OCI-LY1 (cell line): ENCODE results near the gene ZBED3.

Source experiments
- H2AFZ ChIP-seq: fragments of 200-600 bp; sonication (generic), shearing (Covaris generic); 2 replicates; pipeline ENCODE4 v1.6.0; 2014; ENCODE audit warnings: antibody characterized with exemption, mild to moderate bottlenecking, low read length
- H3F3A ChIP-seq: fragments of 200-600 bp; sonication (generic), shearing (Covaris generic); 2 replicates; pipeline ENCODE4 v1.6.0; 2014; ENCODE audit warnings: mild to moderate bottlenecking, antibody characterized with exemption, low read length, moderate library complexity; ENCODE audit not compliant: insufficient read depth
- H3K27ac ChIP-seq: fragments of 200-600 bp; sonication (generic); 2 replicates; pipeline ENCODE4 v1.5.1; 2014; ENCODE audit warnings: low read length, mixed run types, mild to moderate bottlenecking, low read depth; ENCODE audit not compliant: poor library complexity, severe bottlenecking
- H3K27me3 ChIP-seq: fragments of 200-600 bp; sonication (generic); 2 replicates; pipeline ENCODE4 v1.6.0; 2014; ENCODE audit warnings: antibody characterized with exemption, mild to moderate bottlenecking, low read length, moderate library complexity; ENCODE audit not compliant: insufficient read depth
- H3K36me3 ChIP-seq: fragments of 200-600 bp; sonication (generic); 2 replicates; pipeline ENCODE4 v1.6.1; 2014; ENCODE audit warnings: mild to moderate bottlenecking, antibody characterized with exemption, low read length, moderate library complexity, mixed read lengths; ENCODE audit not compliant: insufficient read depth
- H3K4me1 ChIP-seq: fragments of 200-600 bp; sonication (generic); 2 replicates; pipeline ENCODE4 v1.5.1; 2014; ENCODE audit warnings: mild to moderate bottlenecking, low read length, moderate library complexity; ENCODE audit not compliant: insufficient read depth, severe bottlenecking
- H3K4me2 ChIP-seq: fragments of 200-600 bp; sonication (generic), shearing (Covaris generic); 2 replicates; pipeline ENCODE4 v1.6.1; 2014; ENCODE audit warnings: low read length
- H3K4me3 ChIP-seq: fragments of 200-600 bp; sonication (generic); 2 replicates; pipeline ENCODE4 v1.5.1; 2014; ENCODE audit warnings: low read length, low read depth, mild to moderate bottlenecking, mixed read lengths; ENCODE audit not compliant: poor library complexity, severe bottlenecking
- H3K79me2 ChIP-seq: fragments of 200-600 bp; shearing (Covaris generic); 2 replicates; pipeline ENCODE4 v1.6.1; 2016; ENCODE audit warnings: mixed run types, low read length, mixed read lengths; ENCODE audit not compliant: insufficient read depth
- H3K9ac ChIP-seq: fragments of 200-600 bp; sonication (generic), shearing (Covaris generic); 2 replicates; pipeline ENCODE4 v1.6.1; 2014; ENCODE audit warnings: mild to moderate bottlenecking, low read length, mixed read lengths
- H3K9me2 ChIP-seq: fragments of 200-600 bp; sonication (generic), shearing (Covaris generic); 2 replicates; pipeline ENCODE4 v1.6.1; 2014; ENCODE audit warnings: low read depth, mild to moderate bottlenecking, low read length, mixed read lengths
- H3K9me3 ChIP-seq: fragments of 200-600 bp; shearing (Covaris generic); 2 replicates; pipeline ENCODE4 v1.6.1; 2014; ENCODE audit warnings: low read length, mixed read lengths
- H4K20me1 ChIP-seq: fragments of 200-600 bp; sonication (generic), shearing (Covaris generic); 2 replicates; pipeline ENCODE4 v1.6.0; 2016; ENCODE audit warnings: mild to moderate bottlenecking, low read length; ENCODE audit not compliant: insufficient read depth
- EZH2 ChIP-seq: fragments of 200-600 bp; sonication (generic), shearing (Covaris generic); IDR thresholded peaks from 2 replicates; pipeline ENCODE4 v1.8.0; 2017; ENCODE audit warnings: borderline replicate concordance, mixed run types, mild to moderate bottlenecking, antibody characterized with exemption, low read length, moderate library complexity, mixed read lengths
- TF ChIP-seq, protein P1 (sequence below): fragments of 200-600 bp; sonication (generic), shearing (Covaris generic); IDR thresholded peaks from 2 replicates; pipeline ENCODE4 v1.5.1; 2017; ENCODE audit warnings: mild to moderate bottlenecking, antibody characterized with exemption, low read length, moderate library complexity, mixed read lengths

ZBED3 gene

DNA sequence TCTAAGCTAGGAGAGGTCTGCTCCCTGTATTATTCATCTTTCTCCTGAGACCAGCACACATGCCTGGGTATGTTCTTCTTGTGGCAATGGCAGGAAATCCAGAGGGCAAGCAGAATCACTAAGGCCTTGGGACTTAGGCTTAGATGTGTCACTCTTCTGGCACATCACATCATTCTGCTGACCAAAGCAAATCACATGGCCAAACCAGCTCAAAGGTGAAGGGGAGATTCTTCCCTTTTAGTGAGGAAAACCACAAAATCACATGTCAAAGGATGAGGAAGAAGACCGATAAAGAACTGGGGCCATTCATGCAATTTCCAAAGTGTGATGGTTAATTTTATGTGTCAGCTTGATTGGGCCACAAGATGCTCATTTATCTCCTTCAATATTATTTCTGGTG, 62.6 kb downstream of the ZBED3 start:
- no peak overlapping the region for H3K27ac ChIP-seq
- H3K36me3 ChIP-seq = peaks cover 9% of the 10 kb centered on the region; the same call in 1 of the 2 replicates
- peaks cover 11% of the 10 kb centered on the region for H3K9me3 ChIP-seq
- no peaks in the 10 kb centered on the region for H3K79me2 ChIP-seq
- no peaks in the 10 kb centered on the region for H3F3A ChIP-seq
- no peaks in the 10 kb centered on the region for H3K9me2 ChIP-seq
- H3K4me2 ChIP-seq = no peak overlapping the region
- H4K20me1 ChIP-seq = no peaks in the 10 kb centered on the region
- no peaks in the 10 kb centered on the region for H3K27me3 ChIP-seq
- H2AFZ ChIP-seq = no peak overlapping the region
- H3K4me3 ChIP-seq = no peak overlapping the region
- H3K9ac ChIP-seq = no peak overlapping the region
- peaks cover 6% of the 10 kb centered on the region for H3K4me1 ChIP-seq
- TF ChIP-seq EZH2 = no peak
- TF ChIP-seq, protein P1, sequence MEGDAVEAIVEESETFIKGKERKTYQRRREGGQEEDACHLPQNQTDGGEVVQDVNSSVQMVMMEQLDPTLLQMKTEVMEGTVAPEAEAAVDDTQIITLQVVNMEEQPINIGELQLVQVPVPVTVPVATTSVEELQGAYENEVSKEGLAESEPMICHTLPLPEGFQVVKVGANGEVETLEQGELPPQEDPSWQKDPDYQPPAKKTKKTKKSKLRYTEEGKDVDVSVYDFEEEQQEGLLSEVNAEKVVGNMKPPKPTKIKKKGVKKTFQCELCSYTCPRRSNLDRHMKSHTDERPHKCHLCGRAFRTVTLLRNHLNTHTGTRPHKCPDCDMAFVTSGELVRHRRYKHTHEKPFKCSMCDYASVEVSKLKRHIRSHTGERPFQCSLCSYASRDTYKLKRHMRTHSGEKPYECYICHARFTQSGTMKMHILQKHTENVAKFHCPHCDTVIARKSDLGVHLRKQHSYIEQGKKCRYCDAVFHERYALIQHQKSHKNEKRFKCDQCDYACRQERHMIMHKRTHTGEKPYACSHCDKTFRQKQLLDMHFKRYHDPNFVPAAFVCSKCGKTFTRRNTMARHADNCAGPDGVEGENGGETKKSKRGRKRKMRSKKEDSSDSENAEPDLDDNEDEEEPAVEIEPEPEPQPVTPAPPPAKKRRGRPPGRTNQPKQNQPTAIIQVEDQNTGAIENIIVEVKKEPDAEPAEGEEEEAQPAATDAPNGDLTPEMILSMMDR = no peak

DNA sequence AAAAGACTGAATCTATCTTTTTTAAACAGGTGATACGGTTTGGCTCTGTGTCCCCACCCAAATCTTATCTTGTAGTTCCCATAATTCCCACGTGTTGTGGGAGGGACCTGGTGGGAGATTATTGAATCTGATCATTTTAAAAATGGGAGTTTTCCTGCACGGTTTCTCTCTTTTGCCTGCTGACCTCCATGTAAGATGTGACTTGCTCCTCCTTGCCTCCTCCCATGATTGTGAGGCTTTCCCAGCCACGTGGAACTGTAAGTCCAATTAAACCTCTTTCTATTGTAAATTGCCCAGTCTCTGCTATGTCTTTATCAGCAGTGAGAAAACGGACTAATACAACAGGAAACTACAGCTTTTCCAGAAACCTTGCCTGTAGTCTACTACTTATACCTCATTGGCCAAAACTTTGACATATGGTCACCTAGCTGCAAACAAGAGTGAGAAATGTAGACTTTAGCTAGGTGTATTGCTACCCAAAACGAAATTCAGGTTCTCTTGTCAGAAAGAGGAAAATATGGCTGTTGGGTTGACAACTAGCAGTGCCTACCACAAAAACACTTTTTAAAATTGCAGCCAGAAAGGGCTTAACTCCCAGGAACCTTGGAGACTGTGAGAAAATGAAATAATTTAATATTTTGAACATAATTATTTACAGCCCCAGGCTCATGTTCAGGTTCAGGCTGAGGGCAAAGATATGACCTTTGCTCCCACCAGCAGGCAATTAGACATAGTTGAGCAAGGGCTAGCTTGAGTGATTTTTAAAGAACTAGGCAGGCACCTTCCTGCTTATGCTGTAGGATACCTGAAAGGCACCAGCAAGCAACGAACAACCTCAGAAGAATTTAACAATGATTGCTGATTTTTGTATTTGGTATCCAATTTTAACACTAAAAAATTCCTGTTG, 64.3 kb downstream of the ZBED3 start:
- no peak overlapping the region for H3K4me3 ChIP-seq
- peaks cover 4% of the 10 kb centered on the region; the same call in 1 of the 2 replicates for H3K36me3 ChIP-seq
- H3K4me2 ChIP-seq = no peak overlapping the region
- no peaks in the 10 kb centered on the region for H3K27me3 ChIP-seq
- no peak for TF ChIP-seq EZH2
- no peaks in the 10 kb centered on the region for H3K9me2 ChIP-seq
- H3K9me3 ChIP-seq = no peaks in the 10 kb centered on the region
- no peak overlapping the region for H2AFZ ChIP-seq
- H3K27ac ChIP-seq = no peak overlapping the region
- no peaks in the 10 kb centered on the region for H3K79me2 ChIP-seq
- H3K9ac ChIP-seq = no peak overlapping the region
- no peaks in the 10 kb centered on the region for H4K20me1 ChIP-seq
- no peaks in the 10 kb centered on the region for H3F3A ChIP-seq
- H3K4me1 ChIP-seq = peaks cover 6% of the 10 kb centered on the region
